HG03565 (cell line): ENCODE results near the gene ZNF426.

Source experiments
- ATAC-seq: cut with Tn5 transposase; IDR thresholded peaks from one replicate; pipeline ENCODE4 v1.9.1; 2021; ENCODE audit warnings: mild to moderate bottlenecking, moderate library complexity; ENCODE audit not compliant: unreplicated experiment

Gene ZNF426

GRCh38 chr19:9498183-9498902, 40.1 kb downstream of the ZNF426 start, which contains the start of gene ZNF560:
Gene ZNF560, minus strand, starts transcription at chr19:9498616. Its CDS starts 23,303 bp downstream, at chr19:9475313.
- no peak for ATAC-seq

DNA sequence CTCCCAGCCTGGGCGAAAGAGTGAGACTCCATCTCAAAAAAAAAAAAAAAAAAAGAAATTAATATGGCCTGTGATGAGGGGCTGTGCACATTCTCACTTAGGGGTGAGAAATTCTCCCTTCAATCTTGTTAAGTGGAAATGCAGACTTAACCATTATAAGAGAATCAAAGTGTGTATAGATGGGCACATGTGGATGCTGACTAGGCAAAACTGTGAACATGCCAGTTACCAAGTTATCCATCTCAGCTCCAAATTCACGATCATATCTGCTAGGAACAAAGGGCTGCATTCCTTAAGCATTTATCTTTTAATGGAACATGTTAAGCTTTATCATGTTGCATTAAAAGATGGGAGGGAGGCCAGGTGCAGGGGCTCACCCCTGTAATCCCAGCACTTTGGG, 44.3 kb downstream of the ZNF426 start:
- ATAC-seq = no peak

GRCh38 chr19:9487016-9487415, 51.4 kb downstream of the ZNF426 start:
- no peak for ATAC-seq

- ATAC-seq = no peak
Observed at GRCh38 chr19:9485140-9485539, 53.3 kb downstream of the ZNF426 start.

- ATAC-seq = no peak
Observed at GRCh38 chr19:9474975-9475374, 63.5 kb downstream of the ZNF426 start.
